NT2/D1 (cell line): Measurements from ENCODE around the gene PSEN2.

Experiments used
- DNase-seq: peaks from one replicate; pipeline ENCODE4 v3.0.0-alpha.2; 2011; ENCODE audit warnings: low read depth, low spot score
- H3K27me3 ChIP-seq: 2 replicates; pipeline ENCODE4 v1.6.0; 2011; ENCODE audit warnings: mild to moderate bottlenecking; ENCODE audit not compliant: insufficient read length, insufficient read depth
- H3K36me3 ChIP-seq: 2 replicates; pipeline ENCODE4 v1.6.1; 2011; ENCODE audit warnings: mild to moderate bottlenecking, low read length, mixed read lengths; ENCODE audit not compliant: insufficient read depth, insufficient read length
- H3K4me1 ChIP-seq: 2 replicates; pipeline ENCODE4 v1.5.1; 2011; ENCODE audit not compliant: insufficient read depth, insufficient read length
- H3K4me3 ChIP-seq: 2 replicates; pipeline ENCODE4 v1.5.1; 2011; ENCODE audit warnings: low read depth; ENCODE audit not compliant: insufficient read length
- H3K9ac ChIP-seq: 2 replicates; pipeline ENCODE4 v1.6.0; 2011; ENCODE audit warnings: low read depth; ENCODE audit not compliant: insufficient read length
- H3K9me3 ChIP-seq: 2 replicates; pipeline ENCODE4 v1.5.1; 2011; ENCODE audit warnings: mild to moderate bottlenecking, low read length; ENCODE audit not compliant: insufficient read depth
- SUZ12 ChIP-seq: IDR thresholded peaks from 2 replicates; pipeline ENCODE4 v1.6.1; 2011; ENCODE audit not compliant: insufficient read length, insufficient read depth; ENCODE audit errors: extremely low read depth
- YY1 ChIP-seq: IDR thresholded peaks from 2 replicates; pipeline ENCODE4 v1.6.1; 2011; ENCODE audit not compliant: insufficient read length, insufficient read depth
- ZNF274 ChIP-seq: IDR thresholded peaks from 2 replicates; pipeline ENCODE4 v1.6.1; 2011; ENCODE audit warnings: mild to moderate bottlenecking, low read depth, low read length

PSEN2 gene

DNA sequence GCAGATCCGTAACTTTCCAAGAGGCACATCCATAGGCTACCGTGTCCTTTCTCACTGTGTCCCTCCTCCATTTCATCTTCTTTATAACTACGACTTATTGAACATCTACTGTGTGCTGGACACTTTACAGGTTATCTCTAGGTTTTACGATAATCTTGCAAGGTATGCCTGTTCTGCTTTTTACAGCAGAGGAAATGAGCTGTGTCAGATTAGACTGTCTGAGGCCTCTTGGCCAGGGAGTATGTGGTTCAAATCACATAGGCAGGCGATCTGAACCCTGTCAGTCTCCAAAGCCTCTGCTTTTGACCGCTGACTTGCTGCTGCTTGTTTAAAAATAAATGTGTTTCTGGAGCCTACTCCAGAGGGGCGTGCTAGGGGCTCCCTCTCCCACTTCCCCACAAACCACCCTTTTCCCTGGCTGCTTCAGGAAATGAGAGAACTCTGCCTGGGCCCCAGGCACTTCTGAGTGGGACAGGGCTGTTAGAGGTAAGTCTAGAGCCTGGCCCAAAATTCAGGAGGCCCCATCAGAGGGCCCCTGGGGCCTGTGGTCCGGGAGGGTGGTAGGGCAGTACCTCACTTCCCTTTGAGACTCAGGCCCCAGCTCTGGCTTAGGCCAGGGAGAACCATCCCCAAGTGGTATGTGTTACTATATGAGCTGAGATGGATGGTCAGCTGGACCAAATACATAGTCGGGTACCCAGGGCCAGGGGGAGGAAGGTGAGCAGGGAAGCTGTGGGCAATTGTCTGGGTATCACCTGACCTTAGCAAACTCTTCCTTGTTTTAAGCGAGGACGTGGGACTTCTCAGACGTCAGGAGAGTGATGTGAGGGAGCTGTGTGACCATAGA is 4.4 kb downstream of the PSEN2 start:
- Histone ChIP-seq H3K9ac (no peak overlapping the region), H3K9me3 (no peaks in the 10 kb centered on the region), H3K27me3 (no peaks in the 10 kb centered on the region), H3K4me3 (no peak overlapping the region), H3K36me3 (peaks cover 65% of the 10 kb centered on the region), H3K4me1 (peaks cover 13% of the 10 kb centered on the region)
- no peak for TF ChIP-seq SUZ12
- TF ChIP-seq YY1, result no peak
- no peak for TF ChIP-seq ZNF274
- no peak for DNase-seq

- Histone ChIP-seq H3K9ac (no peak overlapping the region), H3K9me3 (no peaks in the 10 kb centered on the region), H3K36me3 (peaks cover 75% of the 10 kb centered on the region), H3K4me1 (peaks cover 13% of the 10 kb centered on the region), H3K27me3 (no peaks in the 10 kb centered on the region), H3K4me3 (no peak overlapping the region)
- DNase-seq, result no peak
- TF ChIP-seq SUZ12 (no peak), YY1 (no peak), ZNF274 (no peak)
These were observed 5.4 kb downstream of the PSEN2 start for GRCh38 chr1:226875641-226876295.

GRCh38 chr1:226877669-226878068 is 7.3 kb downstream of the PSEN2 start:
- no peak for TF ChIP-seq SUZ12
- TF ChIP-seq ZNF274, result no peak
- TF ChIP-seq YY1, result no peak
- H3K4me3 ChIP-seq, result no peak overlapping the region
- no peaks in the 10 kb centered on the region for H3K9me3 ChIP-seq
- DNase-seq, result no peak
- peaks cover 13% of the 10 kb centered on the region for H3K4me1 ChIP-seq
- peaks cover 87% of the 10 kb centered on the region for H3K36me3 ChIP-seq
- no peak overlapping the region for H3K9ac ChIP-seq
- no peaks in the 10 kb centered on the region for H3K27me3 ChIP-seq

DNA sequence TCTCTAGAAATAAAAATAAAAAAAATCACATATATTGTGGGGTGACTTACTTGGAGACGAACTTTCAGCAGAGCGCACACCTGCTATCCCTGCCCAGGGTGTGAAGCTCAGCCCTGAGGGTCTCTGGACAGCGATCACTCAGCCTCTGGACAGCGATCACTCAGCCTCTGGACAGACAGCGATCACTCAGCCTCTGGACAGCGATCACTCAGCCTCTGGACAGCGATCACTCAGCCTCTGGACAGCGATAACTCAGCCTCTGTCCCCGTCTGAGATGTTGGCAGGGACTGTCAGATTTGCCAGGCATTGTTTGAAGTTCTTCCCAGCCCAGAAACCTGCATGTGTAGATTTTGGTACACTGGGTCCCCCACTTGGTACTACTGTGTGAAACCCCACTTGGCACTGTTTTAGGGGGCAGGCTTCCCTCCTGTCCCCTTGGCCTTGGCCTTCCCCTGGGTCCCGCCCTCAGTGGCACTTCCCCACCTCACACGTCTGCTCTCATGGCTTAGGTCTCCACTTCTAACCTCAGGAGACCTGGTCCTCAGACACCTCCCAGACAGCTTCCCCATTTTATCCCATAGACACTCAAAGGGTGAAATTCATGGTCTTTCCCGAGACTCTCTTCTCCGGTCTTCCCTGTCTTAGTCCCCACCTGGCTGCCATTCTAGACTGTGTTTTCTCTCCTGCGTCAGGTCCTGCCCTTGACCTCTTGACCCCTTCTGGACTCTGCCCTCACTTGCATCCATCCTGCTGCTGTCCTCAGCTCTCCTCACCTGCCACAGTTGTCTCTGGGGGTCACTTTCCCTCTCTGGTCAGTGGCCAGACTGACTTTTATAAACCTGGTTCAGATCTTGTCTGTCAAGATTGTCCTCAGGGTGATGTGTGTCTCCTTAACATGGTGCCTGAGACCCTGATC is 10.2 kb downstream of the PSEN2 start:
- peaks cover 96% of the 10 kb centered on the region for H3K36me3 ChIP-seq
- no peaks in the 10 kb centered on the region for H3K27me3 ChIP-seq
- peaks cover 4% of the 10 kb centered on the region for H3K4me1 ChIP-seq
- no peak overlapping the region for H3K9ac ChIP-seq
- TF ChIP-seq SUZ12 (no peak), YY1 (no peak), ZNF274 (no peak)
- no peak for DNase-seq
- H3K4me3 ChIP-seq, result no peak overlapping the region
- H3K9me3 ChIP-seq, result no peaks in the 10 kb centered on the region

- no peak for DNase-seq
- Histone ChIP-seq H3K9me3 (no peaks in the 10 kb centered on the region), H3K4me3 (no peak overlapping the region), H3K4me1 (peaks cover 4% of the 10 kb centered on the region), H3K36me3 (peaks cover 95% of the 10 kb centered on the region), H3K9ac (no peak overlapping the region), H3K27me3 (no peaks in the 10 kb centered on the region)
- no peak for TF ChIP-seq YY1
- TF ChIP-seq SUZ12, result no peak
- TF ChIP-seq ZNF274, result no peak
These were observed 11.2 kb downstream of the PSEN2 start for GRCh38 chr1:226881515-226882185.

- Histone ChIP-seq H3K9ac (no peak overlapping the region), H3K36me3 (peaks cover 95% of the 10 kb centered on the region), H3K4me3 (no peak overlapping the region)
These were observed 11.8 kb downstream of the PSEN2 start for GRCh38 chr1:226882187-226882586.

More at GRCh38 chr1:226882187-226882586, 11.8 kb downstream of the PSEN2 start:
- H3K27me3 ChIP-seq, result no peaks in the 10 kb centered on the region
- no peak for DNase-seq
- no peak for TF ChIP-seq SUZ12
- peaks cover 4% of the 10 kb centered on the region for H3K4me1 ChIP-seq
- H3K9me3 ChIP-seq, result no peaks in the 10 kb centered on the region
